NCI-H187 (cell line): ENCODE measurements around the gene HEMGN.

Source experiments
- DNase-seq, 2 experiments: peaks; one replicate each; lab custom pipeline; 2025; lab: John Stamatoyannopoulos, UW

The HEMGN gene

GRCh38 chr9:97930972-97931371 lies 7.0 kb downstream of the HEMGN start:
- no peak for DNase-seq

DNA sequence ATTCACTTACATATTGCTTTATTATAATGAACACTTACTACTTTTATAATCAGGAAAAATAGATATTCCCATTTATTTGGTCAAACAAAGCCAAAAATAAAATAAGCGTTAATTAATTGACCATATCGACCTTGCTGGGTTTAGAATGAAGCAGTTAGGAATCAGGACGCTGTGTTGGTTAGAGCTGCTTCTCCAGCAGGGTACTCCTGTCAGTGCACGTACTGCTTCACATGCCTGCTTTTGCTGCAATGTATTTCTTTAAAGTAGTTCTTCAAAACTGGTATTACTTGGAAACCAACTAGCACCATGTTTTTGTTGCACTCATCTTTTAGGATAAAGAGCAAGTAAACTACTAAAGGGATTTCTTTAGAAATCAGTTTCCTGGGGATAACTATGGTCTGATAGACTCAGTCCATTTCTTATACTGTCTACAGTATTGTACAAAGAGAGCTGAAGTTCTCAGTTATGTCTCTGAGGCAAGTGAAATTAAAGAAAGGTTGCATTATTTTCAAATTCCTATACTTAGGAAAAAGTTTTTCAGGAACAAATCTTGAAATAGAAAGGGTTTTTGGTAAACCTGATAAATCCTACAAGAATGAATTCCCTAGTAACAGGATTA lies 8.9 kb downstream of the HEMGN start:
- no peak for DNase-seq

DNA sequence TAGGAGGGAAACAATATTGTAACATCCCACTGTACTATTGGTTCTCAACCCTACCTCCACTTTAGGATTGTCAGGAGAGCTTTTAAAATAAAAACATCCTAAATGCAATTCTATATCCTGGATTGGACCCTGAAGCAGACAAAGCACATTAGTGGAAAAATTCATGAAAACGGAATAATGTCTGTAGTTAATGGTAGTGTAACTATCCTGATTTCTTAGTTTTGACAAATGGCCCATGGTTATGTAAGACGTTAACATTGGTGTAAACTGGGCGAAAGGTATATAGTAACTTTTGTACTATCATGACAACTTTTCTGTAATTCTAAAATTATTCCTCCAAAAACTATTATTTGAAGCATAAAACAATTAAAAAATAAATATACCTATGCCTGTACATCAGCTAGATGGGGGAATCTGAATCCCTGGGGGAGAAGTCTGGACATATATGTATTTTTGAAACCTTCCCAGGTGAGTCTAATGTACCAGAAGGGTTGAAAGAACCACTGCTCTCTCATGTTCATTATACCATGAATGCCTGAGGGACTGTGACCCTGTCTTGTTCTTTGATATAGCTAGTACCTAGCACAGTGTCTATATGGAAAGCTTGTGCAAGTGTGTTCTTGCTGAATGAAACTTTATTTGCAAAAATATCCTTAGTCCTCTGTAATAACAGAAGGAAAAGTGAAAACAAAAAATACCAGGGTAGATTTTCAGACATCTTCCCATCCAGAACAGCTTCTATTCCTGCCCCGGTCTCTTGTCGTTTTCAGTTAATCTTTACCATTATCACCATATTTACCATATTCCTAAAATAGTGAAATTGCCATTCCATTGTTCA lies 12.3 kb downstream of the HEMGN start:
- DNase-seq, result no peak

- DNase-seq, result no peak
Measured at GRCh38 chr9:97924386-97924785, 13.6 kb downstream of the HEMGN start.

GRCh38 chr9:97923529-97924108 lies 14.4 kb downstream of the HEMGN start:
- peak; percentile 29 to 36 for DNase-seq

DNA sequence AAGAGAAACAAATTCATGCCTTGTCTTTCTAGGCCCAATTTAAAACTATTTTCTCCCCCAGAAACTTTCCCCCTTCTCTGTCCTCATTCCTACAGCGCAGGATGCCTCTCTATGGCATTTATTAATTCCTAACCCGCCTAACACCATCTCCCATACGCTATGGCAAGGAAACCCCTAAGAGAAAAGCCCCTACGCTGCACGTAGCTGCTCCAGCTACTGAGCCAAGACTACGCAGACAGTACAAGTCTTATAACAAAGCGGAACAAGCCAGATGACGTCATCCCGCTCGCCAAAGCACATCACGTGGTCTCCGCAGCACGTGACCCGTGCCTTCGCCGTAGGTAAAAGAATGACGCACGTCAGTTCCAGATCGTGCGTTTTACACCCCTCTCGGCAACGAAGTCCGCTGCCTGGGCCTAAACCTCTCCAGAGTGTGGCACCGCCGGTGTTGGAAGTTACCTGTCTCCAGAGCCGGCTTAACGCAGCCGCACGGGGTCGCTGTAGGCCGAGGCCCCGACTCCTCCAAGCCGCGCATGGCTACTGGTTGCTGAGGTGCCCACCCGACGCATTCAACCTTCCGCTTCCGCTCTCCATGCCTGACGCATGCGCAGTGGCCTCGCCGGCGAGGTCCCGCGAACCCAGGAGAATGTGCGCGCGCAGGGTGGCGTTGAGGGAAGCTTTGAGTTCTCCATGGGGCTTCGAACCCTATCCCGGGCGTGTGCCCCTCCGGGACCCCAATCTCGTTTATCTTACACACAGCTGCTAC lies 15.8 kb downstream of the HEMGN start, which contains the start of gene TRMO:
Gene TRMO, minus strand, starts transcription at position 542 of the 766 bp plus-strand sequence. Its CDS starts 7 bp downstream, at position 535.
- DNase-seq, result peak; percentile 74 to 98

GRCh38 chr9:97919217-97919813 lies 18.7 kb downstream of the HEMGN start:
- DNase-seq, result no peak

GRCh38 chr9:97918611-97919010 lies 19.4 kb downstream of the HEMGN start:
- DNase-seq, result no peak

- DNase-seq, result no peak
Measured at GRCh38 chr9:97911970-97912369, 26.0 kb downstream of the HEMGN start.

DNA sequence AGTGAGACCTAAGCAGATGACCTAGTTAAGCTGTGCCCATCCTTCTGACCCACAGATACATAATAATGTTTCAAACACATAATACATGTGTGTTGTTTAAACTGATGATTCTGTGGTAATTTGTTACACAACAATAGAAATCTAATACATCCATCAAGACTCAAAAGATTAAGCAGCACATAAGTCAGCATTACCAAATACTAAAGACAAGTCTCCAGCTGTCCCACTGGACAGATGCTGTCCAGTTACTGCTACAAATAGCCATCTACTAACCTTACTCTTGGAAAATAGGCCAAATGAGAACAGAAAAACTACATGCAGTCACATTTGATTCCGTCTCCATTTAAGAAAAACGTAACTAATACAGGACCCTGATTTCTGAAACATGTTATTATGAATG lies 26.4 kb downstream of the HEMGN start:
- DNase-seq, result no peak

GRCh38 chr9:97910357-97910756 lies 27.6 kb downstream of the HEMGN start:
- no peak for DNase-seq

DNA sequence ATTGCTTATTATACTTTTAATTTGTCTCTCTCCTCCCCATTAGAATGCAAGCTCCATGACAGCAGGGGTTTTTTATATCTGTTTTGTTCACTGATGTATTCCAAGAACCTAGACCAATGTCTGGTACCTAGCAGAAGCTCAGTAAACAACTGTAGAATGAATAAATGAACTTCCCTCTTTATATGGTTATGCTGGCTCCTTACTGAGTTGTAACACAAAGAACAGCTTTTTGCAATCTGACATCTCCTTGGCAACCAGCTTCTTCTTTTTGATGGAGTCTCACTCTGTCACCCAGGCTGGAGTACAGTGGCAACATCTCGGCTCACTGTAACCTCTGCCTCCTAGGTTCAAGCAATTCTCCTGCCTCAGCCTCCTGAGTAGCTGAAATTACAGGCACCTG lies 29.3 kb downstream of the HEMGN start:
- no peak for DNase-seq

GRCh38 chr9:97907632-97908031 lies 30.3 kb downstream of the HEMGN start:
- no peak for DNase-seq

DNA sequence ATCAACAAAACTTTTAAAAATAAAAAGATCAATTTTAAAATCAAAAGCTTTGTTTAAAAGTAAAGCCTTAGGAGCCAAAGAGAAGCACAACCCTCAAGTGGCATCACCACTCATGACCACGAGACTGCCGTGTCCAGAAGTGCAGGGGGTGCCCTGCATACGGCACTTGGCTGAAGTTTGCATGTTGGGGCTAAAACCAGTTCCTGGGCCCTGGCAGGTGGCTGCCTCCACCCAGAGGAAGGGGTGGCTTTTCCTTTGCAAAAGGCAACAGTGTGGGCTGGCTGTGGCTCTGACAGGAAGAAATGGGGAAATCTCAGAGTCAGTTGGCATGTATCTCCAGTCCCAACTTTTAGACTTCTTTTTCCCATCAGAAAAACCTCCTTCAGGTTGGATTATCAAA lies 30.9 kb downstream of the HEMGN start:
- DNase-seq, result no peak

DNA sequence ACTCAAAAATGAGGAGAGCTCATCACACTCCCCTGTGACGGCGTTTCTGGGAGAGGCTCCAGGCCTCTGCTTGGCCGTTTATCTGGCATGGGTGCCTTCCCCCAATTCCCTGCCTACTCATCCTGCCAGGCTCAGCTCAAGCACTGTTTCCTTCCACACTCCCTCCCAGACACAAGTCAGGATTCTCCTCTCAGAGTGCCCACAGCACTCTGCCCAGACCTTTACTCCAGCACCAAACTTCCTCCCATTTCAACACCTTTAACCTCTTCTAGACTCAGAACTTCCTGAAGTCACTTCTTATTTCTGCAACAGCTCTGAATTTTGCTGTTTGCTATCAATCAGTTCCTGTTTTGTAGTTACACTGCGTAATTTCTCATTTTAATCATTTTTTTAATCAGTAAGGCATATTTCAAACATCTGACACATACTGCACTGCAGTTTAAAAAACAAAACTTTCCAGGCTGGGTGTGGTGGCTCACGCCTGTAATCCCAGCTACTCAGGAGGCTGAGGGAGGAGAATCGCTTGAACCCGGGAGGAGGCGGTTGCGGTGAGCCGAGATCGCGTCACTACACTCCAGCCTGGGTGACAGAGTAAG lies 31.6 kb downstream of the HEMGN start:
- DNase-seq, result no peak

DNA sequence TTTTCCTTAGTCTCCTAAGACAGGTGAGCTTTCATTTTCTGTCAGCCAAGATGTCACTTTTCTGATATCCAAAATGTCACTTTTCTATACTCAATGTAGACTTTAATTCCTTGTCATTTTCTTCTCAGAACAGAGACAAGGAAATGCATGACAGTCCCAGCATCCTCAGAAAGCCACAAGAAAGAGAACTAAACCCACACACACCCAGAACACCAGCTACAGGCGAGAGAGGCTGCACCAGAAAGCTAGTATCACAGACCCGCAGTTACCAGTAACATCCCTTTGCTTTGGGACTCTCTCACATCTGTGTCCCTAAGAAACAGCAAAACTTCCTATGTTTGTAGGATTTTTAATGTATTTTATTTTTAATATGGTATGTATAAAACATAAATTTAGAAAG lies 32.7 kb downstream of the HEMGN start:
- no peak for DNase-seq

DNA sequence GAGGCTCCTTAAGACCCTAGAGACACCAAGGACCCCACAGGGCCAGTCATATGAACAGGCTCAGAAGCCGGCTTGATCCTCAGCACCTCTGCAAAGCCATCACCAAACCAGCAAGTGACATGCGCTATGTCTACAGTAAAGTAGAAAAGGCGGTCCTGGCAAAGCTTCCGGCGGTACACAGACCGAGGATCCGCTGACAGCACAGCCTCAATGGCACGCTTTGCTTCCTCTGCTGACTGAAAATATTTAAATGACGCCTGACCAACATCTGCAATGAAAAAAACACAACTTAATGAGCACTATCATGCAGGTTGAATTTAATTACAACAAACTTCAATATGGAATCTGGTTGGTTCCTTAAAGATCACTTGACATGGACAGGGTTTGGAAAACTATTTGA lies 33.2 kb downstream of the HEMGN start:
- DNase-seq, result no peak

DNA sequence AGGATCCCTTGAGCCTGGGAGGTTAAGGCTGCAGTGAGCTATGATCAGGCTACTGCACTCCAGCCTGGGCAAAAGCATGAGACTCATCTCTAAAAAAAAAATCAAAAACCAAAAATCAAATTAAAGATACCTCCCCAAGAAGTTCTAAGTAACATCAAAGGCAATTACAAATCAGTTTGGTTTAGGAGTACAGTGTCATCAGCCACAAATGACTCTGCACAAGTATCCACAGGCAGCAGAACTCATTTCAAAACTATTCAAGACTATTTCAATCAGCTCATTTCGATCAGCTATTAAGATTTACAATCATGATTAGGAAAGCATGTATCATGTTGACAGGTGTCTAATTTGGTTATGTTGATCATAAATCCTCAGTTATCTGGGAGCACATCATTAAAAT lies 34.8 kb downstream of the HEMGN start:
- DNase-seq, result no peak

DNA sequence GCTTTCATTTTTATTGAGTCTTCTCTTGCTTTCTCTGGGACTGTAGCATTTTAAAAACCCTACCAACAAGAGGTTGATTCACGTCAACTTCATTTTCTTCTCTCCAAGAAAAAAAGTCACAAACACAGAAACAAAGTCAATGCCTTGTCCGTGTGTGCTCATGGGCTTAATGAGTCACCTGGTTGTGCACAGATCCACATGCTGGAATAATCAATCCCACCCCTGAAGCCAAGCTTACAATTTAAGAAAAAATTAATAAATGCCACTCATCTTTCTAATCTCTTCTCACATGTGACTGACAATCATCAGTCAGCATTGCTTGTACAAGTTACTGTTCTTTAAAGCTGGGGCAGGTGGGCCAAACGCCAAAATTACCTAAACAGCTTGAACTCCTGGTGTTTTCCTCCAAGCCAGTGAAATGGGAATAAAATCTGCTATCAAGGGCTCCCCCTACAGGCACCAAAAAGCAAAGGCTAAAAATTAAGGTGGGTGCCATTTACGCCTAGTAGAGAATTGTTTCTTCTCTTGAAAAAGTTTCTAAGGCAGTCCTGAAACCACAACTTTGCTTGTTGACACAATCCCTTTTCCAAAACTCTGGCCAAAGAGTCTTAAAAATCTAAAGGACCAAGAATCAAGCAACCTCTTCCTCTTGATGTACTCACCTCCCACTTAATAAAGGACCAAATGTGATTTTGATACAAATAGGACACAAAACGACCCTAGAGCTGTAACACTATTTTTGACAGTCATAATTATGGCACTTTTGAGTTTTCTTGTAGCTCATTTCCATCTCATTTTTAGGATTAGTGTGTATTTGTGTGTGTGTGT lies 37.0 kb downstream of the HEMGN start:
- no peak for DNase-seq

GRCh38 chr9:97900103-97900737 lies 37.8 kb downstream of the HEMGN start:
- DNase-seq, result no peak
